OCI-LY7 (cell line): ENCODE data around the gene ZWINT. TPM values are rescaled to one million over a fixed set of nuclear protein-coding genes. Genes with fewer than 3 reads are reported as not detected.

Experiments used
- Bru-seq: library from RNA; stranded (reverse); fragments of 400-500 nt; gene quantifications from one replicate; lab custom pipeline; 2021; lab: Mats Ljungman, UMichigan
- BruChase-seq, 2 experiments: library from RNA; stranded (reverse); fragments of 400-500 nt; gene quantifications; one replicate each; lab custom pipeline; 2021; lab: Mats Ljungman, UMichigan
- BruUV-seq: library from RNA; stranded (reverse); fragments of 400-500 nt; replicated peaks from 2 replicates; lab custom pipeline; 2021; lab: Mats Ljungman, UMichigan
- CTCF ChIA-PET: fragments of 300-600 bp; sonication (Branson Sonifier 250); formaldehyde crosslinking; loops from one replicate; lab custom pipeline; 2022; ENCODE audit warnings: antibody characterized with exemption; ENCODE audit not compliant: unreplicated experiment; lab: Charles Lee
- POLR2A ChIA-PET: fragments of 300-600 bp; sonication (Branson Sonifier 250); formaldehyde crosslinking; loops from one replicate; lab custom pipeline; 2022; ENCODE audit warnings: antibody characterized with exemption; lab: Charles Lee
- DNase-seq: peaks from one replicate; pipeline ENCODE4 v3.0.0-alpha.2; 2015; ENCODE audit warnings: low spot score
- H2AFZ ChIP-seq: fragments of 200-600 bp; sonication (generic), shearing (Covaris generic); 2 replicates; pipeline ENCODE4 v1.6.1; 2014; ENCODE audit warnings: mild to moderate bottlenecking, antibody characterized with exemption, low read length, moderate library complexity
- H3K27ac ChIP-seq: fragments of 200-600 bp; sonication (generic); 2 replicates; pipeline ENCODE4 v1.5.1; 2014; ENCODE audit warnings: mixed run types, low read depth, mild to moderate bottlenecking, moderate library complexity, low read length, inconsistent platforms; ENCODE audit not compliant: poor library complexity, severe bottlenecking
- H3K36me3 ChIP-seq: fragments of 200-600 bp; sonication (generic); 2 replicates; pipeline ENCODE4 v1.6.1; 2014; ENCODE audit warnings: mild to moderate bottlenecking, antibody characterized with exemption, low read length, moderate library complexity, mixed read lengths; ENCODE audit not compliant: insufficient read depth
- H3K4me1 ChIP-seq: fragments of 200-600 bp; sonication (generic); 2 replicates; pipeline ENCODE4 v1.5.1; 2014; ENCODE audit warnings: mild to moderate bottlenecking, low read length; ENCODE audit not compliant: insufficient read depth, poor library complexity, severe bottlenecking
- H3K4me2 ChIP-seq: fragments of 200-600 bp; sonication (generic); 2 replicates; pipeline ENCODE4 v1.6.1; 2014; ENCODE audit warnings: mild to moderate bottlenecking, low read length
- H3K4me3 ChIP-seq: fragments of 200-600 bp; sonication (generic); 2 replicates; pipeline ENCODE4 v1.5.1; 2014; ENCODE audit warnings: mild to moderate bottlenecking, low read depth, low read length; ENCODE audit not compliant: poor library complexity, severe bottlenecking
- H3K79me2 ChIP-seq: fragments of 200-600 bp; sonication (generic); 2 replicates; pipeline ENCODE4 v1.6.1; 2016; ENCODE audit warnings: low read depth, mild to moderate bottlenecking, low read length, moderate library complexity, mixed read lengths; ENCODE audit not compliant: insufficient read depth
- H3K9me2 ChIP-seq: fragments of 200-600 bp; sonication (generic); 2 replicates; pipeline ENCODE4 v1.6.1; 2016; ENCODE audit warnings: mild to moderate bottlenecking, low read length, mixed read lengths; ENCODE audit not compliant: insufficient read depth
- H3K9me3 ChIP-seq: fragments of 200-600 bp; sonication (generic); 2 replicates; pipeline ENCODE4 v1.6.1; 2014; ENCODE audit warnings: mild to moderate bottlenecking, mixed run types, low read length, mixed read lengths
- H4K20me1 ChIP-seq: fragments of 200-600 bp; sonication (generic); 2 replicates; pipeline ENCODE4 v1.6.1; 2014; ENCODE audit warnings: mild to moderate bottlenecking, antibody characterized with exemption, low read length, moderate library complexity, mixed read lengths; ENCODE audit not compliant: insufficient read depth
- EZH2phosphoT487 ChIP-seq: fragments of 200-600 bp; sonication (generic); IDR thresholded peaks from 2 replicates; pipeline ENCODE4 v1.6.1; 2018; ENCODE audit warnings: low read depth, borderline replicate concordance, mild to moderate bottlenecking, mixed run types, antibody characterized with exemption, low read length, moderate library complexity, mixed read lengths
- intact Hi-C: fragments of 100-400 bp; cut with micrococcal nuclease; formaldehyde crosslinking; loops from one replicate; pipeline ENCODE4 v1.10.0; 2022; ENCODE audit not compliant: unreplicated experiment
- long read RNA-seq: library from polyadenylated mRNA; stranded (forward); transcript quantifications from one replicate; pipeline ENCODE4 v2.0.0, GENCODE V29; 2022
- total RNA-seq, 2 experiments: library from RNA; depleted of rRNA in 1 of 2; stranded (reverse); fragments of >200 nt in 1 of 2; shearing (Covaris generic) in 1 of 2; gene quantifications; 2 replicates each; pipeline ENCODE4 v1.2.3, GENCODE V29; 2014 to 2022
- TF ChIP-seq, protein P1 (sequence below): fragments of 200-600 bp; sonication (generic); conservative IDR thresholded peaks from 2 replicates; pipeline ENCODE4 v1.5.1; 2014; ENCODE audit warnings: mild to moderate bottlenecking, antibody characterized with exemption, low read length, moderate library complexity, mixed read lengths

The ZWINT gene, protein sequence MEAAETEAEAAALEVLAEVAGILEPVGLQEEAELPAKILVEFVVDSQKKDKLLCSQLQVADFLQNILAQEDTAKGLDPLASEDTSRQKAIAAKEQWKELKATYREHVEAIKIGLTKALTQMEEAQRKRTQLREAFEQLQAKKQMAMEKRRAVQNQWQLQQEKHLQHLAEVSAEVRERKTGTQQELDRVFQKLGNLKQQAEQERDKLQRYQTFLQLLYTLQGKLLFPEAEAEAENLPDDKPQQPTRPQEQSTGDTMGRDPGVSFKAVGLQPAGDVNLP
- total RNA-seq (2014; rRNA removed; shearing (Covaris generic)) (220 and 230 TPM in 2 replicates), total RNA-seq (2022) (108 and 115 TPM in 2 replicates), Bru-seq, nascent RNA (percentile 96 among the genes with signal in this experiment), BruChase-seq, experiment 1, labeled RNA remaining after a 6-hour chase (percentile 98 among the genes with signal in this experiment), BruChase-seq, experiment 2, labeled RNA remaining after a 2-hour chase (percentile 98 among the genes with signal in this experiment)
- long read RNA-seq, transcript ZWINT-202 (9 exons, 807 nt): minor isoform, 15 of 471 reads
- long read RNA-seq, transcript ZWINT-209 (7 exons, 1,961 nt): minor isoform, 62 of 471 reads
- long read RNA-seq, transcript ZWINT-204 (8 exons, 1,851 nt): minor isoform, 44 of 471 reads
- long read RNA-seq, transcript ZWINT-203 (9 exons, 1,872 nt): major isoform, 195 of 471 reads
- long read RNA-seq, partial matches to known transcripts: 66 of 471 reads
- long read RNA-seq, other reads (novel, unspliced or antisense): 88 of 471 reads

DNA sequence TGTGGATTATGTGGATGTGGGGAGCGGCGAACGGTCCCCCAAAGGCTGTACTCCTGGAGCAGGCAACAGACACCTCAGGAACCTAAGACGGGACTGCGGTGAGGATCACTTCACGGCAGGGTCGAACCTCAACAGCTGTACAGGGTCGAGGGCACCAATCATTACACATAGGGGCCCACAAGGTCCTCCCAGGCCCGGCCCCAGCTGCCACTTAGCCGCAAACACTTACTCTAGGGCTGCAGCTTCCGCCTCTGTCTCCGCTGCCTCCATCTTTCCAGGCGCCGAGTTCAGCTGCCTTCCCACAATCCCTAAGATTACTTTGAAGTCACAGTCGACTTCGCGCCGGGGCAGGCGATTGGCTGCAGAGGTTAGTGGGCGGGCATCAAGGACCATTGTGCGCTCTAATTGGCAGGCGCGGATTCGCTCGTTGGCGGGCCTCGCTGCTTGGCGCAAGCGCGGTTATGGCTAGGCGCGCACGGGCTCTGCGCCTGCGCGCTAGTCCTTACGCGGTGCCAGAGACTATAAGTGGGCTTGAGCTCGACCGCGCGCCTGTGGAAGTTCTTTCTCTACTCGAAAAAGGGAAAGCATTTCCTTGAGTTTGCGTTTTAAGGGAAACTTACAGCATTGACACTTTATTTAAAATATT lies at the start of gene ZWINT:
Gene ZWINT (minus strand): TSS at position 293 of the 646 bp plus-strand sequence. CDS start 23 bp downstream, at position 270.
- Histone ChIP-seq H3K36me3 (peaks cover 61% of the 10 kb centered on the region), H3K27ac (peak within 1 kb of the TSS; percentile 62), H3K4me2 (peak within 1 kb of the TSS; percentile 88), H2AFZ (peak within 1 kb of the TSS; percentile 89), H3K4me1 (peaks cover 39% of the 10 kb centered on the region), H3K9me2 (no peaks in the 10 kb centered on the region), H4K20me1 (no peaks in the 10 kb centered on the region), H3K4me3 (peak within 1 kb of the TSS; percentile 96), H3K9me3 (peaks cover 4% of the 10 kb centered on the region; the same call in 1 of the 2 replicates), H3K79me2 (peaks cover 58% of the 10 kb centered on the region)
- peak; percentile 98 for DNase-seq
- no peak for TF ChIP-seq EZH2phosphoT487
- TF ChIP-seq, protein P1, sequence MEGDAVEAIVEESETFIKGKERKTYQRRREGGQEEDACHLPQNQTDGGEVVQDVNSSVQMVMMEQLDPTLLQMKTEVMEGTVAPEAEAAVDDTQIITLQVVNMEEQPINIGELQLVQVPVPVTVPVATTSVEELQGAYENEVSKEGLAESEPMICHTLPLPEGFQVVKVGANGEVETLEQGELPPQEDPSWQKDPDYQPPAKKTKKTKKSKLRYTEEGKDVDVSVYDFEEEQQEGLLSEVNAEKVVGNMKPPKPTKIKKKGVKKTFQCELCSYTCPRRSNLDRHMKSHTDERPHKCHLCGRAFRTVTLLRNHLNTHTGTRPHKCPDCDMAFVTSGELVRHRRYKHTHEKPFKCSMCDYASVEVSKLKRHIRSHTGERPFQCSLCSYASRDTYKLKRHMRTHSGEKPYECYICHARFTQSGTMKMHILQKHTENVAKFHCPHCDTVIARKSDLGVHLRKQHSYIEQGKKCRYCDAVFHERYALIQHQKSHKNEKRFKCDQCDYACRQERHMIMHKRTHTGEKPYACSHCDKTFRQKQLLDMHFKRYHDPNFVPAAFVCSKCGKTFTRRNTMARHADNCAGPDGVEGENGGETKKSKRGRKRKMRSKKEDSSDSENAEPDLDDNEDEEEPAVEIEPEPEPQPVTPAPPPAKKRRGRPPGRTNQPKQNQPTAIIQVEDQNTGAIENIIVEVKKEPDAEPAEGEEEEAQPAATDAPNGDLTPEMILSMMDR: no peak
- BruUV-seq: no TSS peak
- CTCF ChIA-PET: no interaction called here
- intact Hi-C loops: loop anchor here (5.0 kb wide), 1 partner anchor 271 kb away; no protein-coding TSS in a partner anchor
- POLR2A ChIA-PET: interaction anchor here (0.5 to 3.9 kb wide), 30 partner anchors 9 to 571 kb away, joined by 3 to 26 read pairs (median 4); no protein-coding TSS in a partner anchor

DNA sequence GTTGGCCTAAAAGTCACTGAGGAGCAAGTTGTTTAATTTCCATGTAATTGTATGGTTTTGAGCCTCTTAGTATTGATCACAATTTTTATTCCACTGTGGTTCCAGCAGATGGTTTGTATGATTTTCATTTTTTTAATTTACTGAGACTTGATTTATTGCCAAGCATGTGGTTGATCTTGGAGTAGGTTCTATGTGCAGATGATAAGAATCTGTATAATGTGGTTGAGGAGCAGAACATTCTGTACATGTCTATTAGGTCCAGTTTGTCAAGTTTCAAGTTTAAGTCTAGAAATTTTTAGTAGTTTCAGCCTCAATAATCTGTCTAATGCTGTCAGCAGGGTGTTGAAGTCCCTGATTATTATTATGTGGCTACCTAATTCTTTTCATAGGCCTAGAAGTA lies 22.7 kb upstream of the ZWINT start:
- CTCF ChIA-PET: no interaction called here
- intact Hi-C loops: no loop called here
- H3K4me3 ChIP-seq: no peak overlapping the region
- H3K9me2 ChIP-seq: no peaks in the 10 kb centered on the region; the same call in 1 of the 2 replicates
- TF ChIP-seq, protein P1: no peak
- no peak for TF ChIP-seq EZH2phosphoT487
- POLR2A ChIA-PET: interaction anchor here (1.2 kb wide), 1 partner anchor 22 kb away, joined by 4 read pairs; no protein-coding TSS in a partner anchor
- H3K36me3 ChIP-seq: no peaks in the 10 kb centered on the region
- no peak for DNase-seq
- BruUV-seq: no TSS peak
- H4K20me1 ChIP-seq: no peaks in the 10 kb centered on the region
- no peak overlapping the region for H3K4me2 ChIP-seq
- H3K4me1 ChIP-seq: peaks cover under 1% of the 10 kb centered on the region
- H3K27ac ChIP-seq: no peak overlapping the region
- no peak overlapping the region for H2AFZ ChIP-seq
- H3K79me2 ChIP-seq: no peaks in the 10 kb centered on the region
- no peaks in the 10 kb centered on the region for H3K9me3 ChIP-seq
